GM20000 (cell line): Measurements from ENCODE around the gene PRKCH.

Experiments
- DNase-seq: peaks from one replicate; pipeline ENCODE4 v3.0.0; 2012; ENCODE audit warnings: low spot score
- CTCF ChIP-seq: IDR thresholded peaks from 2 replicates; pipeline ENCODE4 v1.5.1; 2012; ENCODE audit warnings: mild to moderate bottlenecking, control low read depth; ENCODE audit errors: extremely low read depth, missing control alignments

Gene PRKCH

GRCh38 chr14:61577506-61577931 is 256.1 kb downstream of the PRKCH start:
- no peak for DNase-seq
- TF ChIP-seq CTCF, result no peak

DNA sequence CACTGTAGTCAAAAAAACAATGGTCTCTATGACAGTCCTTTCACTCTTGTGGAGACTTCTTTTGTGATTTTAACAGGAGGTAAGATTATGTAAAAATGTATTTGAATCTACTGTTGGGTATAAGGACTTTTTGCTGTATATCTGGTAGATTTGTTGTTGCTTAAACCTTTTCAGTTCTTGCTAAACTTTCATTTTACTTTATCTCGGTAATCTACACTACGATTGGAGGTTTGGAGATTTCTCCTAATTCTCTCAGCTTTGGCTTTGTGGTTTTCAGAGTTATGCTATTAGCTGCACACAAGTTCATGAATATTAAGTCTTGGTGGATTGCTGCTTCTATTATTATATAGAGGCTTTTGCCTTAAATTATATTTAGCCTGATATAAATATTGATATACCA is 257.4 kb downstream of the PRKCH start:
- DNase-seq, result no peak
- no peak for TF ChIP-seq CTCF

- DNase-seq, result no peak
- TF ChIP-seq CTCF, result no peak
These were observed 260.0 kb downstream of the PRKCH start for GRCh38 chr14:61581340-61581739.

DNA sequence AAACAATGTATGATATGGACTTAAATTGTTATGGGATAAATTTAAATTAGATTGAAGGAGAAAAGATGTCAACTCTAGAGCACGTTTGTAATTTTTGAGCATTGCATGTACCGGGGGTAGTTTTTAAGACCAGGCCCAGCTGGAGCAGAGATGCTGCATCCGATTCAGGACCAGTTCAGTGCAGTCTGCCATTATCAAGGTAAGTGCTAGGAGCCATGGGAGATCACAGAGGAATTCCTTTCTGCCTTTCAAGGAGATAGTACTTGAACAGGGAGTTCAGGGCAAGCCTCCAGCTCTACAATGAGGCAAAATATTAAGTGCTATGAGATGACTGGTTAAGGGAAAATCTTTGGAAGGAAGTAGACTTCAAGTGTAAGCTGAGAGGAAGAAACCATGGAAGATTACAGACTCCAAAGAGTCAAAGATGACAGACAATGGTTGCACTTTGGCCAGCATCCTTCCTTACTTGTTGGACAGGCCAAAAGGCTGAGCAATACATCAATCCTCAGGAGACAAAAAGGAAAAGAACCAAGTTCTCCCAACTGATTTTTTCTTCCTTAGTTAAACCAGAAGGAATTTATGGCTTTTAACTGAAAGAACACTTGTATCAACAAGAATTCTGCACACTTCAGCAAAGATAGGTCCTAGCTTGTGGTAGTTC is 260.7 kb downstream of the PRKCH start:
- DNase-seq, result no peak
- no peak for TF ChIP-seq CTCF

GRCh38 chr14:61582815-61583214 is 261.4 kb downstream of the PRKCH start:
- no peak for TF ChIP-seq CTCF
- no peak for DNase-seq

DNA sequence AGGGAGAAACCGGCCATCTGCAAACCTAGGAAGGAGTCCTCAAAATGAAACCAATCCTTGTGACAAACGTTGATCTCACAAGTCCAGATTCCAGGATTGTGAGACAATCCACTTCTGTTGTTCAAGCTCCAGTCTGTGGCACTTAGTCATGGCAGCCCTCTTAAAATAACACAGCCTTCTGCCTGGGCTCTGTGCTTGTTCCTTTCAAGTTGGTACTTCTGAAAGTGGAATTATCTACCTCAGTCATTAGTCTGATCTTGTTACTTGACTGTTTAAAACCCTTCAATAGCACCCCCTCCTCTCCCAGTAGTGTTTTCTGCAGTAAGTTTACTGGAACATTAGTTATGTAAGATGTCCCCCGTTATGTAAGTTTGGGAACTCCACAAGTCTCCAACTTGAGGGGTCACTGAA is 263.0 kb downstream of the PRKCH start:
- no peak for TF ChIP-seq CTCF
- no peak for DNase-seq

DNA sequence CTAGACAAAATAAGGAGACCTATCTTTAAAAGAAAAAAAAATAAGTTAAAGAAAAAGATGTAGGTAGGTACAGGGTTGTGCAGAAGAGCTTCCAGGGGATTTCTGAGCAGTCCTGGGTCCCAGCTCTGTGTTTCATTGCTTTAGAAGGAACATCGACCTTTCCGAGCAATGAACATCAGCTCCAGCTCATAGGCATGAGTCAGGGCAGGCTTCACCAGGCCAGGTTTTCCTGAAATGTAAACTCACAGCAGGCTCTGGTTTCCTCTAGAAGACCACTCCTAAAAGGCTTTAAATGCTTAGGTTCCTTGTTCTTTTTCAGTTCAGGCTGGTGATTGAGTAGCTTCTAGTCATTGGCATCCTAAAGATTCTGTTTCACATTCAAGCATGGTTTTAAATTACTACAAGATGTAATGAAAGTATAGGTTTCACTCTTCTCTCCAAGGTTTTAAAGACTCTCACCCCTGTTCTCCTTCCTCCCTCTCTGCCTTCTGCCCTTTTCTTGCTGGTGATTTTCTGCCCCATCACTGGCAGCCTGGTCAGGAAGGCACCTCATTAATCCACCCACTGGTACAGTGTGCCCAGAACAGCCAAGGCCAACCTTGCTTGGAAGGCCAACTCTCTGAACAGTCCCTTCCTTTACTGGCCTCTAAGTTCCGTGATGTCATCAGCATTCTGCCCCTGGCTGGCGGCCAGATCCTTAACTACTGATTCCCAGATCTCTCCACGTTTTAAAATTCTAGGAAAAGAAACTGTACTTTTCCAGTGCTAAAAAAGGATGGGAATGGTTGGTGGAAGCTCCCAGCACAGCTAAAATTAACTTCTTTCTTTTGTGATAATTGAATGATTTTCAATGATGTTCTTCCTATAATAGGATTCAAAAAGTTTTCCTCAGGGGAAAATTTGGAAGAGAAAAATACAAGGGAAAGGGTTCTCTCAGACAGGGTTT is 264.5 kb downstream of the PRKCH start:
- DNase-seq, result no peak
- TF ChIP-seq CTCF, result no peak
